NCI-H510A treated with DMSO at 0.1 percent for 48 hours (cell line): ENCODE results near the gene TCP10L.
"Not testable (repeated sequence)": the region's sequence is repeated elsewhere in the genome, so short reads cannot be mapped to it uniquely, and the experiment has no call there.

Experiments used
- DNase-seq: peaks from one replicate; lab custom pipeline; 2025; lab: John Stamatoyannopoulos, UW

The TCP10L gene

GRCh38 chr21:32585042-32585710, at the start of gene TCP10L:
TCP10L (minus strand) TSS chr21:32585523; CDS start chr21:32584304, 1,219 bp downstream.
- DNase-seq: no peak

- DNase-seq: no peak
These were observed 41.4 kb upstream of the TCP10L start for GRCh38 chr21:32626621-32627196.

- DNase-seq: not testable (repeated sequence)
These were observed 32.9 kb upstream of the TCP10L start for GRCh38 chr21:32618218-32618617.

GRCh38 chr21:32613436-32614043, 28.2 kb upstream of the TCP10L start:
- DNase-seq: no peak

GRCh38 chr21:32612999-32613337, 27.6 kb upstream of the TCP10L start:
- DNase-seq: no peak

GRCh38 chr21:32612075-32612998, 27.0 kb upstream of the TCP10L start, which contains the start of gene CFAP298:
CFAP298 (minus strand) TSS chr21:32612377; CDS start chr21:32612243, 134 bp downstream.
- peak; percentile 90 for DNase-seq

GRCh38 chr21:32611471-32611997, 26.2 kb upstream of the TCP10L start:
- DNase-seq: peak; percentile 5

- DNase-seq: not testable (repeated sequence)
These were observed 25.6 kb upstream of the TCP10L start for GRCh38 chr21:32610940-32611339.

GRCh38 chr21:32608851-32609250, 23.5 kb upstream of the TCP10L start:
- no peak for DNase-seq

- DNase-seq: no peak
These were observed 20.1 kb upstream of the TCP10L start for GRCh38 chr21:32605469-32605868.

GRCh38 chr21:32604464-32604863, 19.1 kb upstream of the TCP10L start:
- peak; percentile 19 for DNase-seq

GRCh38 chr21:32603131-32603530, 17.8 kb upstream of the TCP10L start:
- no peak for DNase-seq

- no peak for DNase-seq
These were observed 16.8 kb upstream of the TCP10L start for GRCh38 chr21:32602099-32602498.

GRCh38 chr21:32599526-32599925, 14.2 kb upstream of the TCP10L start:
- DNase-seq: no peak

- DNase-seq: no peak
These were observed 13.8 kb upstream of the TCP10L start for GRCh38 chr21:32599091-32599490.

GRCh38 chr21:32597205-32597604, 11.9 kb upstream of the TCP10L start:
- no peak for DNase-seq

GRCh38 chr21:32595431-32595830, 10.1 kb upstream of the TCP10L start:
- no peak for DNase-seq

- no peak for DNase-seq
These were observed 8.4 kb upstream of the TCP10L start for GRCh38 chr21:32593690-32594089.

GRCh38 chr21:32592929-32593502, 7.7 kb upstream of the TCP10L start:
- no peak for DNase-seq

GRCh38 chr21:32590130-32590529, 4.8 kb upstream of the TCP10L start:
- no peak for DNase-seq

- no peak for DNase-seq
These were observed 2.3 kb upstream of the TCP10L start for GRCh38 chr21:32587651-32588050.

GRCh38 chr21:32587120-32587519, 1.8 kb upstream of the TCP10L start:
- no peak for DNase-seq
